ENCODE data around the gene MORC1.
A peak's percentile ranks its signal among the peaks of the same experiment; 100 is the strongest.
"Not testable (repeated sequence)": the region's sequence is repeated elsewhere in the genome, so short reads cannot be mapped to it uniquely, and the experiment has no call there.

Gene MORC1

DNA sequence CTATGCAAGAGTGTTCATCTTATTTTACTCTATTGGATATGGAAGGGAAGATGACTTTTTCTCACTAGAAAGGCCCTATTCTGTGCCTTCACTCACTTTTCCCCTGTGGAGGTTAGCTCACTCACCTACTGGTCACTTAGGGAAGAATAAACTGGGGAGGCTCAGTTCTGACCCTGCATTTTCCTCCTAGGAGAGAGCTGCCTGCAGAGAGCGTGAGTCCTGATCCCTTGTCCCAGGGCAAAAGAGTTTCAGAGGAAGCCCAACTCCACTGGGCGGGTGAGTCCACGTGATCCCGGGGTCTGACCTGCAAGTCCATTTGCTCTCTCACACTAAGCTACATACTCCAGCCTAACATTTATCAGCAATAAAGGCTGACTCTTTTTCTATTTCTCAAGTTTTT is 8.4 kb downstream of the MORC1 start:
- no peak overlapping the region for H3K27ac ChIP-seq
- no peak for TF ChIP-seq ZFX (IDR thresholded peaks at IDR 0.05)
- TF ChIP-seq, protein P1, sequence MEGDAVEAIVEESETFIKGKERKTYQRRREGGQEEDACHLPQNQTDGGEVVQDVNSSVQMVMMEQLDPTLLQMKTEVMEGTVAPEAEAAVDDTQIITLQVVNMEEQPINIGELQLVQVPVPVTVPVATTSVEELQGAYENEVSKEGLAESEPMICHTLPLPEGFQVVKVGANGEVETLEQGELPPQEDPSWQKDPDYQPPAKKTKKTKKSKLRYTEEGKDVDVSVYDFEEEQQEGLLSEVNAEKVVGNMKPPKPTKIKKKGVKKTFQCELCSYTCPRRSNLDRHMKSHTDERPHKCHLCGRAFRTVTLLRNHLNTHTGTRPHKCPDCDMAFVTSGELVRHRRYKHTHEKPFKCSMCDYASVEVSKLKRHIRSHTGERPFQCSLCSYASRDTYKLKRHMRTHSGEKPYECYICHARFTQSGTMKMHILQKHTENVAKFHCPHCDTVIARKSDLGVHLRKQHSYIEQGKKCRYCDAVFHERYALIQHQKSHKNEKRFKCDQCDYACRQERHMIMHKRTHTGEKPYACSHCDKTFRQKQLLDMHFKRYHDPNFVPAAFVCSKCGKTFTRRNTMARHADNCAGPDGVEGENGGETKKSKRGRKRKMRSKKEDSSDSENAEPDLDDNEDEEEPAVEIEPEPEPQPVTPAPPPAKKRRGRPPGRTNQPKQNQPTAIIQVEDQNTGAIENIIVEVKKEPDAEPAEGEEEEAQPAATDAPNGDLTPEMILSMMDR (conservative IDR thresholded peaks at IDR 0.05) = no peak

DNA sequence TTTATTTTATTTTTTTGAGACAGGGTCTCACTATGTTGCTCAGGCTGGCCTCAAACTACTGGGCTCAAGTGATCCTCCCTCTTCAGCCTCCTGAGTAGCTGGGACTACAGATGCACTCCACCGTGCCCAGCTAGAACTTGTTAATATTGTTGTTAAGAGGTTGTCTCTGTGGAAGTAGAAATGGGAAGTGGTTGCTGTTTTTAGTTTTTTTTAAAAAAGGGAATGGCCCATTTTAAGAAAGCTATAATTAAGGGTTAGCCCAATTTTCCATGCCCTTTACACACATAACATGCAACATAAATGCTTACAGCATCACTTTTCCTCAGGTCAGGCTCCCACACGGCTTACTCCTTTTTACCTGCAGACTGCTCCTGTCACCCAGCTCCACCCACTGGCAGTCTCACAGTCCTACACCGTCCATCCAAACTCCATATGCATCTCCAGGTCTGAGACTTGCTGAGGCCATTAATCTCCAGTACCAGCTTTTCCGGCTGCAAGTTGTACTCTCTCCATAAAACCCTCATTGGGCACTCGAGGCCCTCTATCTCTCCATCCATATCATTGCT is 19.8 kb downstream of the MORC1 start:
- TF ChIP-seq ZFX (IDR thresholded peaks at IDR 0.05) = no peak
- TF ChIP-seq, protein P1 (conservative IDR thresholded peaks at IDR 0.05) = peak; percentile 51
- H3K27ac ChIP-seq = no peak overlapping the region

DNA sequence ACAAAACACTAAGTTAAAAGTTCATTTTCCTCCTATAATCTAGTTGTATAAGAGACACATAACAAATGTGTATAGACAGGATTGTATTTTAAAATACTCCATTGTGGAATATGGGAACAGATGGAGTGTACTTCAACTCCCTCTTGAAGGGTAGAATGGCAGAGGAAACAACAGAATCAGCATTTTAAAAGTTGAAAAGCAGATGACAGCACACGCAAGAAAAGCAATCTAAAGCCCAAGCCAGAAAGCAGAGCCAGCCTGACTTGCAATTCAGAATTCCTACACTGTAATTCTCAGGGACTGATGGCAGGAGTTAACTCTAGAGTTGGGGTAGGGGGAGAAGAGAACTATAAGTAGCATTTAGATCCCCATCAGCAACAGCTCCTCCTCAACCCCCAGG is 22.8 kb downstream of the MORC1 start:
- TF ChIP-seq, protein P1 (conservative IDR thresholded peaks at IDR 0.05) = no peak
- no peak for TF ChIP-seq ZFX (IDR thresholded peaks at IDR 0.05)
- no peak overlapping the region for H3K27ac ChIP-seq

DNA sequence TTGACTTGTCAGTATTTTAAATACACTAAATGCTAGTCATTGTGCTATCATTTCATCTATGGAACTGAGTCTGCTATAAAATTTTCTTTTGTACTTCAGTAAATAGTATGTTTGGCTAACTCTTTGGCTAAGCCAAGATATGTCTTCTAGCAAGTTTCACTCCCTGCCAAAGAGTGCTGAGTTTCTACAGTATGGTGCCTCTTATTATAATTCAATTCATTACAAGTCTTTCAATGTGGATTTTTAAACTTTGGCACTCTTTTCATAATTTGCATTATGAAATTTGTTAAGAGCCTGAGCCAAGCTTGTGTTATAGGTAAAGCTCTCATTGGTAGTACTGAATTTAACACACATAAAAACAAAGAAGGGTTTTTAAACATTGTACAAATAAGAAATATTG is 24.4 kb downstream of the MORC1 start:
- TF ChIP-seq, protein P1 (conservative IDR thresholded peaks at IDR 0.05) = no peak
- no peak for TF ChIP-seq ZFX (IDR thresholded peaks at IDR 0.05)

DNA sequence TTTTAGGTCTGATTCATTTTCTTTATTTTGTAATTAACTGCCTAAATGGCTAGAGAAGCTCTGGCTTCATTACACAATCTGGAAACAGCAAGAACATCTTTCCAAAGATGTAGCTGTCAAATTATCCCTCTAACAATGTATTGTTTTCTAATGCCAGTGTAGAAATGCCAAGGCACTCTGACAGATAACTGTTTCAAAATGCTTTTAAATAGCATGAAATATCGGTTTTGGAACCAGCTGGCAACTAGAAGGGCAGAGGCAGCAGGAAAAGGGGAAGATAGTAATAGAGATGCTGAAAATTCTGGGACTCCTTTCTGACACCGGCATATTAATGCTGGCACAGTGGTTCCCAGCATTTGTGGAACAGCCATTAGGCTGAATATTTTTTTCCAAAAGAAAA is 26.1 kb downstream of the MORC1 start:
- TF ChIP-seq, protein P1 (conservative IDR thresholded peaks at IDR 0.05) = no peak
- TF ChIP-seq ZFX (IDR thresholded peaks at IDR 0.05) = no peak
- H3K27ac ChIP-seq = no peak overlapping the region

More for the DNA sequence above, 24.4 kb downstream of the MORC1 start:
- H3K27ac ChIP-seq = no peak overlapping the region

DNA sequence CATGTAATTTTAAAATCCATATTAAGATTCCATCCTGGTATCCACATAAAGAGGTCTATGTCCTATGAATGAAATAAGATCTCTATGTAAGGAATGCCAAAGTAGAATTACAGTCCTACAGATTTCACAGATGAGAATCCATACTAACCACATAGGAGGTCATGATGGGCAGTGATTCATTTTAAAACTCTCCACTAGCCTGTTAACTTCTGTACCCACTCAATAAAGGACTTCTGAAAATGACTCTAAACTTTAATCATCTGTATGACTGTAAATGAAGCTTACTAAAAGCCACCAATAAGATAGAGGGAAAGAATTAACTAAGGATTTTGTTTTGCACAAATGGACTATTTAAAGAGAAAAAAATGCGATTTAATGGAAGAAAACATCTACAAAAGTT is 28.7 kb downstream of the MORC1 start:
- TF ChIP-seq ZFX (IDR thresholded peaks at IDR 0.05) = no peak
- TF ChIP-seq, protein P1 (conservative IDR thresholded peaks at IDR 0.05) = no peak
- H3K27ac ChIP-seq = no peak overlapping the region

DNA sequence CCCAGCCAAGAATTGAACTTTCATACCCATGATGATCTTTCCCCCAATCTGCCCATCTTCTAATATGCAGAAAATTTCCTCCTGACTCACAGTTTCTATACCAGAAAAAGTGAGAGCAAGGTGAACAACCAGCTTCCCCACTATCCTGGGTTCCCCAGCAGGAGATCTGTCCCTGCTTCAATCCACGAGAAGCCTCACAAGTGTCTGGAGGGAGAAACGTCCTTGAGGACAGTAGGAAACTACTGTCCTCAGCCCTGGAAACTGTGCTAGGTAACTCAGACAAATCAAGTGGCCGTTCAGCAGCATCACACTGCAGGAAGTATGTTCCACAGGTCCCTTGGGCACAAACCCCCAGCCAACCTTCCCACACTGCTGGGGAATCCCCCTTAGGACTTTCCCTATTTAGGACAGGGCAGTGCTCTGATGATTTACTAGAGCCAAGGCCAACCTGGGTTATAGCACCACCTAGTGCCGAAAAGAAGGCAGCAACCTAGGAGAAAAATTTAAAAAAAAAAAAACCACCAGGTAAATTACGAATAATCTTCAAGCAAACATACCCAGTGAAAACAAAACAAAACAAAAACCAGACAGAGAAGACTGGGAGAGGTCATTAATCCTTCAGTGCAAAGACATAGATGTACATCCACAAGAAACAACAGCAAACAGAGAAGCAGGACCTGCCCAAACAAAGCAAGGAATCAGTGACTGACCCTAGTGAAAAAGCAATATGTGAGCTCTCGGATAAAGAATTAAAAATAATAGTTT is 36.0 kb downstream of the MORC1 start:
- TF ChIP-seq, protein P1 (conservative IDR thresholded peaks at IDR 0.05) = peak; percentile 88
- no peak for TF ChIP-seq ZFX (IDR thresholded peaks at IDR 0.05)

DNA sequence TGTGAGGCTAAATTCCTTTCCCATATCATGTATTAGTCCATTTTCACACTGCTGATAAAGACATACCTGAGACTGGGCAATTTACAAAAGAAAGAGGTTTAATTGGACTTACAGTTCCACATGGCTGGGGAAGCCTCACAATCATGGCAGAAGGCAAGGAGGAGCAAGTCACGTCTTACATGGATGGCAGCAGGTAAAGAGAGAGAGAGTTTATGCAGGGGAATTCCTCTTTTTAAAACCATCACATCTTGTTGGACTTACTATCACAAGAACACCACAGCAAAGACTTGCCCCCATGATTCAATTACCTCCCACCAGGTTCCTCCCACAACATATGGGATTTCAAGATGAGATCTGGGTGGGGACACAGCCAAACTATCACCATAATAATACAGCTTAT is 37.8 kb downstream of the MORC1 start:
- H3K27ac ChIP-seq = not testable (repeated sequence)

More for the DNA sequence above, 36.0 kb downstream of the MORC1 start:
- no peak overlapping the region for H3K27ac ChIP-seq
